HFFc6 (cell line): ENCODE data around the gene MMP8. TPM values are rescaled to one million over a fixed set of nuclear protein-coding genes. Genes with fewer than 3 reads are reported as not detected.

Experiments
- DNase-seq: peaks from one replicate; pipeline ENCODE4 v3.0.0-alpha.2; 2018
- H3K27ac Mint-ChIP-seq: 2 replicates; pipeline ENCODE4 v1.8.0; 2020; ENCODE audit warnings: mild to moderate bottlenecking, mixed read lengths
- H3K27me3 Mint-ChIP-seq: 2 replicates; pipeline ENCODE4 v1.8.0; 2021; ENCODE audit warnings: mild to moderate bottlenecking, moderate library complexity, mixed read lengths; ENCODE audit not compliant: insufficient read depth
- H3K36me3 Mint-ChIP-seq: 2 replicates; pipeline ENCODE4 v1.8.0; 2021; ENCODE audit warnings: low read depth, mixed read lengths
- H3K4me1 Mint-ChIP-seq: 2 replicates; pipeline ENCODE4 v1.8.0; 2020; ENCODE audit warnings: low read depth, mixed read lengths
- H3K4me3 Mint-ChIP-seq: 2 replicates; pipeline ENCODE4 v1.8.0; 2020; ENCODE audit warnings: mild to moderate bottlenecking, moderate library complexity, mixed read lengths
- H3K9me3 Mint-ChIP-seq: 2 replicates; pipeline ENCODE4 v1.8.0; 2020; ENCODE audit warnings: mild to moderate bottlenecking, mixed read lengths
- CTCF ChIP-seq: fragments of 200-600 bp; sonication (generic); IDR thresholded peaks from 2 replicates; pipeline ENCODE4 v1.5.0; 2021; ENCODE audit warnings: antibody characterized with exemption, mild to moderate bottlenecking
- total RNA-seq, 6 experiments: library from RNA; stranded (reverse); fragmentation: NEBNext Ultra II Directional; extraction: Animal tissue kit (Norgen Biotek cat#: 25700); gene quantifications; 2 replicates in 1 of 6; 3 replicates in 5 of 6; pipeline ENCODE4 v1.2.3, GENCODE V29; 2021

MMP8 gene
- total RNA-seq, 6 experiments from 2014 or later = not detected

- H3K27ac Mint-ChIP-seq = no peak overlapping the region
- no peak for DNase-seq
- TF ChIP-seq CTCF = no peak
- H3K4me3 Mint-ChIP-seq = no peak overlapping the region
- no peaks in the 10 kb centered on the region for H3K4me1 Mint-ChIP-seq
- H3K36me3 Mint-ChIP-seq = no peaks in the 10 kb centered on the region
- H3K27me3 Mint-ChIP-seq = peaks cover 16% of the 10 kb centered on the region; the same call in 1 of the 2 replicates
- no peaks in the 10 kb centered on the region for H3K9me3 Mint-ChIP-seq
These were observed 41.5 kb downstream of the MMP8 start for GRCh38 chr11:102683277-102683676.

- peak; percentile 4 for DNase-seq
- Mint-ChIP-seq H3K4me1 (no peaks in the 10 kb centered on the region), H3K27me3 (peaks cover 17% of the 10 kb centered on the region; the same call in 1 of the 2 replicates), H3K36me3 (no peaks in the 10 kb centered on the region), H3K27ac (no peak overlapping the region), H3K4me3 (no peak overlapping the region), H3K9me3 (no peaks in the 10 kb centered on the region)
- TF ChIP-seq CTCF = no peak
These were observed 43.8 kb downstream of the MMP8 start for GRCh38 chr11:102680945-102681344.

DNA sequence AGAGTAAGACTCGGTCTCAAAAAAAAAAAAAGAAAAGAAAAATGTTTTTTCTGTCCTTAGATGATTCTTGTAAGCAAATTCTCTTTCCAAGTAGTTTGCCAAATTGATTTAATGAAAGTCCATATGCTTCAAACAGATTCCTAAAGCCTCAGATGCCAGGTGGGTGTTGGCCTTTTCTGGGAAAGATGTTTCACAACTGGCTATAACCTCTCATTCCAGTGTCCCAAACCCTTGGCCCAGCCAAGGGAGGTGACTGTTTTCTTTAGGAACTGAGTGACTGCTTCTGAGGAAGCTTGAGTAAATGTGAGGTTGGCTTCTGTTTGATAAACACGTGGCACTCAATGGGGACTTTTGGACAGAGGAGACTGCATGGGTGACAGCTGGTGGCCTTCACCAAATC, 46.7 kb downstream of the MMP8 start:
- TF ChIP-seq CTCF = no peak
- DNase-seq = no peak
- H3K9me3 Mint-ChIP-seq = no peaks in the 10 kb centered on the region
- H3K36me3 Mint-ChIP-seq = no peaks in the 10 kb centered on the region
- no peak overlapping the region for H3K27ac Mint-ChIP-seq
- H3K4me3 Mint-ChIP-seq = no peak overlapping the region
- H3K4me1 Mint-ChIP-seq = no peaks in the 10 kb centered on the region
- H3K27me3 Mint-ChIP-seq = peaks cover 26% of the 10 kb centered on the region

GRCh38 chr11:102676084-102676483, 48.7 kb downstream of the MMP8 start:
- no peaks in the 10 kb centered on the region for H3K9me3 Mint-ChIP-seq
- no peak for TF ChIP-seq CTCF
- peaks cover 24% of the 10 kb centered on the region for H3K27me3 Mint-ChIP-seq
- no peaks in the 10 kb centered on the region for H3K4me1 Mint-ChIP-seq
- no peak overlapping the region for H3K4me3 Mint-ChIP-seq
- DNase-seq = no peak
- H3K36me3 Mint-ChIP-seq = no peaks in the 10 kb centered on the region
- H3K27ac Mint-ChIP-seq = no peak overlapping the region

DNA sequence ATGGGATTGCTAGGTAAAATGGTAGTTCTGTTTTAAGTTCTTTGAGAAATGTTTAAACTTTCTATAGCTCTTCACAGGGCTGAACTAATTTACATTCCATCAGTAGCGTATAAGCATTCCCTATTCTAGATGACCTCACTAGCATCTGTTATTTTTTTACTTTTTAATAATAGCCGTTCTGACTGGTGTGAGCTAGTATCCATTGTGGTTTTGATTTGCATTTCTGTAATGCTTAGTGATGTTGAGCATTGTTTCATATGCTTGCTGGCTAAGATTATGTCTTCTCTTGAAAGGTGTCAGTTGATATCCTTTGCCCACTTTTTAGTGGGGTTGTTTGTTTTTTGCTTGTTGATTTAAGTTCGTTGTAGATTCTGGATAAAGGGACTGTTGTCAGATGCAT, 55.1 kb downstream of the MMP8 start:
- no peak overlapping the region for H3K4me3 Mint-ChIP-seq
- H3K27ac Mint-ChIP-seq = no peak overlapping the region
- H3K36me3 Mint-ChIP-seq = no peaks in the 10 kb centered on the region
- H3K27me3 Mint-ChIP-seq = peaks cover 14% of the 10 kb centered on the region
- no peaks in the 10 kb centered on the region for H3K9me3 Mint-ChIP-seq
- TF ChIP-seq CTCF = no peak
- no peak for DNase-seq
- H3K4me1 Mint-ChIP-seq = no peaks in the 10 kb centered on the region

DNA sequence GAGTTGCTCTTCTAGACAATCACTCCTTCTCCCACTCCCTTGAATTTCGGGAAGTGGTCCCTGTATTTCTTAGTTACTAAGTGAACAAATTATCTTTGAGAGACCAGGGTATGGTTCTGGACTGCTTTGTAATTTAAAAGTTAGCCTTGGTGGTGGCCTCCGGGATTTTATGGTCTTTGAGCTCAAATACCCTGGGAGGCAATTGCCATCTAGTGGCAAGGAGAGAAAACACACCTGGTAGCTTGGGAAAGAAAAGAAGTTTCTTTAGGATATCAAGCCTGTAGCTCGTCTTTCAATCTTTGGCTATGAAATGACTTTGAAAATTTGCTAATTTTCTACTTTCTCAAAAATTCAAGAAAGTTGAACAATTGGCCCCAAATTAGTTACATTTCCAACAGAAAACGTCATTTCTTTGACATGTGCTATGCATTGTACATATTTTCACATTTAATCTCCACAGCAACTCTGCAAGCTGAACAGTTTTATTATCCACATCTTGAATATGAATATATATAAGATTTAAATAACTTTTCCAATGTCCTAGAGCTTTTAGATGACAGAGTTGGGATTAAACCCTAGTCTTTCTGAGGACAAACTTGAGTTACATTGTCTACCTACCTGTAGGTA, 58.3 kb downstream of the MMP8 start:
- H3K27ac Mint-ChIP-seq = no peak overlapping the region
- TF ChIP-seq CTCF = peak; percentile 92
- H3K4me1 Mint-ChIP-seq = no peaks in the 10 kb centered on the region
- DNase-seq = peak; percentile 46
- H3K27me3 Mint-ChIP-seq = peaks cover 23% of the 10 kb centered on the region
- H3K4me3 Mint-ChIP-seq = no peak overlapping the region
- H3K9me3 Mint-ChIP-seq = no peaks in the 10 kb centered on the region
- no peaks in the 10 kb centered on the region for H3K36me3 Mint-ChIP-seq
